GM12891 (cell line): ENCODE data around the gene CAPN1.

Source experiments
- PAX5 ChIP-seq: IDR thresholded peaks from 2 replicates; pipeline ENCODE4 v1.6.1; 2011; ENCODE audit warnings: low read length, moderate library complexity, mild to moderate bottlenecking; ENCODE audit not compliant: insufficient read depth, severe bottlenecking
- POLR2A ChIP-seq: IDR thresholded peaks from 2 replicates; pipeline ENCODE4 v1.6.1; 2011; ENCODE audit warnings: low read depth, low read length, control low read depth
- TAF1 ChIP-seq: IDR thresholded peaks from 2 replicates; pipeline ENCODE4 v1.6.1; 2011; ENCODE audit warnings: low read depth, low read length, control low read depth

DNA sequence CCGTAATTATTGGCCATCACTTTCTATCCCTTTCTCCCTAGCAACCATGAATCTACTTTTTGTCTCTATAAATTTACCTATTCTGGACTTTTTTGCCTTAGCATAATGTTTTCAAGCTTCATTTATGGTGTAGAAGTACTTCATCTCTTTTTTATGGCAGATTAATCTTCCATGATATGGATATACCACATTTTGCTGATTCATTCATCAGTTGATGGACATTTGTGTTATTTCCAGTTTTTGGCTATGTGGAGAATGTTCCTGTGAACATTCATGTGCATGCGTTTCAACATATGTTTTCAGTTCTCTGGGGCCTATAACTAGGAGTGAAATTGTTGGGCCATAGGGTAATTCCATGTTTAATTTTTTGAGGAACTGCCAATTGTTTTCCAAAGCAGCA is 12.8 kb downstream of the CAPN1 start:
- TF ChIP-seq TAF1 (no peak), PAX5 (no peak), POLR2A (no peak)
